GM06990 (cell line): ENCODE measurements around the gene ADA.

ENCODE experiments used
- DNase-seq: peaks from one replicate; pipeline ENCODE4 v3.0.0-alpha.2; 2011; ENCODE audit not compliant: insufficient read length; ENCODE audit errors: extremely low read depth
- H3K27me3 ChIP-seq: replicated peaks from 2 replicates; pipeline ENCODE4 v1.6.0; 2011; ENCODE audit warnings: low read length; ENCODE audit not compliant: control insufficient read depth, insufficient read depth
- H3K36me3 ChIP-seq: 2 replicates; pipeline ENCODE4 v1.5.1; 2011; ENCODE audit warnings: low read length; ENCODE audit not compliant: control insufficient read depth, insufficient read depth
- H3K4me3 ChIP-seq: replicated peaks from 2 replicates; pipeline ENCODE4 v1.5.1; 2011; ENCODE audit warnings: low read depth, mild to moderate bottlenecking, control low read depth, low read length
- TF ChIP-seq, protein P1 (sequence below): IDR thresholded peaks from 2 replicates; pipeline ENCODE4 v1.5.1; 2011; ENCODE audit warnings: low read length, control low read depth, mild to moderate bottlenecking, inconsistent platforms; ENCODE audit not compliant: insufficient read depth, poor library complexity, severe bottlenecking

Gene ADA

GRCh38 chr20:44629542-44629941 is 22.0 kb downstream of the ADA start:
- TF ChIP-seq, protein P1, sequence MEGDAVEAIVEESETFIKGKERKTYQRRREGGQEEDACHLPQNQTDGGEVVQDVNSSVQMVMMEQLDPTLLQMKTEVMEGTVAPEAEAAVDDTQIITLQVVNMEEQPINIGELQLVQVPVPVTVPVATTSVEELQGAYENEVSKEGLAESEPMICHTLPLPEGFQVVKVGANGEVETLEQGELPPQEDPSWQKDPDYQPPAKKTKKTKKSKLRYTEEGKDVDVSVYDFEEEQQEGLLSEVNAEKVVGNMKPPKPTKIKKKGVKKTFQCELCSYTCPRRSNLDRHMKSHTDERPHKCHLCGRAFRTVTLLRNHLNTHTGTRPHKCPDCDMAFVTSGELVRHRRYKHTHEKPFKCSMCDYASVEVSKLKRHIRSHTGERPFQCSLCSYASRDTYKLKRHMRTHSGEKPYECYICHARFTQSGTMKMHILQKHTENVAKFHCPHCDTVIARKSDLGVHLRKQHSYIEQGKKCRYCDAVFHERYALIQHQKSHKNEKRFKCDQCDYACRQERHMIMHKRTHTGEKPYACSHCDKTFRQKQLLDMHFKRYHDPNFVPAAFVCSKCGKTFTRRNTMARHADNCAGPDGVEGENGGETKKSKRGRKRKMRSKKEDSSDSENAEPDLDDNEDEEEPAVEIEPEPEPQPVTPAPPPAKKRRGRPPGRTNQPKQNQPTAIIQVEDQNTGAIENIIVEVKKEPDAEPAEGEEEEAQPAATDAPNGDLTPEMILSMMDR, result no peak
- DNase-seq, result no peak

GRCh38 chr20:44629017-44629385 is 22.5 kb downstream of the ADA start:
- Histone ChIP-seq H3K27me3 (no peaks in the 10 kb centered on the region), H3K36me3 (peaks cover 46% of the 10 kb centered on the region), H3K4me3 (no peak overlapping the region)
- TF ChIP-seq, protein P1, result no peak
- DNase-seq, result no peak

More at GRCh38 chr20:44629542-44629941, 22.0 kb downstream of the ADA start:
- no peaks in the 10 kb centered on the region for H3K27me3 ChIP-seq
- H3K4me3 ChIP-seq, result no peak overlapping the region
- peaks cover 45% of the 10 kb centered on the region for H3K36me3 ChIP-seq

- Histone ChIP-seq H3K4me3 (no peak overlapping the region), H3K27me3 (no peaks in the 10 kb centered on the region), H3K36me3 (peaks cover 49% of the 10 kb centered on the region)
- DNase-seq, result no peak
- TF ChIP-seq, protein P1, result no peak
Observed at GRCh38 chr20:44627364-44628010, 24.0 kb downstream of the ADA start.

GRCh38 chr20:44626278-44626677 is 25.2 kb downstream of the ADA start:
- TF ChIP-seq, protein P1, result no peak
- H3K27me3 ChIP-seq, result no peaks in the 10 kb centered on the region
- DNase-seq, result no peak
- H3K36me3 ChIP-seq, result peaks cover 53% of the 10 kb centered on the region
- no peak overlapping the region for H3K4me3 ChIP-seq

GRCh38 chr20:44625361-44625760 is 26.1 kb downstream of the ADA start:
- H3K36me3 ChIP-seq, result peaks cover 58% of the 10 kb centered on the region

More at GRCh38 chr20:44625361-44625760, 26.1 kb downstream of the ADA start:
- no peak for DNase-seq
- Histone ChIP-seq H3K4me3 (no peak overlapping the region), H3K27me3 (no peaks in the 10 kb centered on the region)
- TF ChIP-seq, protein P1, result no peak
